Bronchial epithelial cell (primary cell): ENCODE data around the gene PPP2R2B. TPM values are rescaled to one million over a fixed set of nuclear protein-coding genes. Genes with fewer than 3 reads are reported as not detected.

ENCODE experiments used
- DNase-seq: peaks from one replicate; pipeline ENCODE4 v3.0.0-alpha.2; 2010; ENCODE audit warnings: low read depth
- FAIRE-seq: peaks from 2 replicates; lab custom pipeline; 2011; peaks lifted over from hg19 to GRCh38; lab: Jason Lieb, UNC
- H3K27me3 ChIP-seq: 2 replicates; pipeline ENCODE4 v1.5.1; 2011; ENCODE audit warnings: low read length; ENCODE audit not compliant: control insufficient read depth, insufficient read depth
- H3K36me3 ChIP-seq: 2 replicates; pipeline ENCODE4 v1.5.1; 2011; ENCODE audit warnings: low read length; ENCODE audit not compliant: control insufficient read depth, insufficient read depth
- H3K4me3 ChIP-seq: 2 replicates; pipeline ENCODE4 v1.5.1; 2011; ENCODE audit warnings: mild to moderate bottlenecking, low read depth, low read length, control low read depth
- total RNA-seq: library from RNA; depleted of rRNA; stranded (reverse); fragments of >200 nt; gene quantifications from 2 replicates; pipeline ENCODE4 v1.2.1, GENCODE V29; 2014
- TF ChIP-seq, protein P1 (sequence below): IDR thresholded peaks from 2 replicates; pipeline ENCODE4 v1.5.1; 2011; ENCODE audit warnings: mild to moderate bottlenecking, moderate library complexity, low read length, control low read depth, inconsistent platforms; ENCODE audit not compliant: insufficient read depth, severe bottlenecking

The PPP2R2B gene
- total RNA-seq, 1 donor from 2014 or later = under 0.01 TPM

- Histone ChIP-seq H3K4me3 (no peak overlapping the region), H3K36me3 (no peaks in the 10 kb centered on the region), H3K27me3 (no peaks in the 10 kb centered on the region)
- FAIRE-seq = no peak
- TF ChIP-seq, protein P1, sequence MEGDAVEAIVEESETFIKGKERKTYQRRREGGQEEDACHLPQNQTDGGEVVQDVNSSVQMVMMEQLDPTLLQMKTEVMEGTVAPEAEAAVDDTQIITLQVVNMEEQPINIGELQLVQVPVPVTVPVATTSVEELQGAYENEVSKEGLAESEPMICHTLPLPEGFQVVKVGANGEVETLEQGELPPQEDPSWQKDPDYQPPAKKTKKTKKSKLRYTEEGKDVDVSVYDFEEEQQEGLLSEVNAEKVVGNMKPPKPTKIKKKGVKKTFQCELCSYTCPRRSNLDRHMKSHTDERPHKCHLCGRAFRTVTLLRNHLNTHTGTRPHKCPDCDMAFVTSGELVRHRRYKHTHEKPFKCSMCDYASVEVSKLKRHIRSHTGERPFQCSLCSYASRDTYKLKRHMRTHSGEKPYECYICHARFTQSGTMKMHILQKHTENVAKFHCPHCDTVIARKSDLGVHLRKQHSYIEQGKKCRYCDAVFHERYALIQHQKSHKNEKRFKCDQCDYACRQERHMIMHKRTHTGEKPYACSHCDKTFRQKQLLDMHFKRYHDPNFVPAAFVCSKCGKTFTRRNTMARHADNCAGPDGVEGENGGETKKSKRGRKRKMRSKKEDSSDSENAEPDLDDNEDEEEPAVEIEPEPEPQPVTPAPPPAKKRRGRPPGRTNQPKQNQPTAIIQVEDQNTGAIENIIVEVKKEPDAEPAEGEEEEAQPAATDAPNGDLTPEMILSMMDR = no peak
- DNase-seq = no peak
Observed at GRCh38 chr5:146761811-146762210, 116.7 kb downstream of the PPP2R2B start.

DNA sequence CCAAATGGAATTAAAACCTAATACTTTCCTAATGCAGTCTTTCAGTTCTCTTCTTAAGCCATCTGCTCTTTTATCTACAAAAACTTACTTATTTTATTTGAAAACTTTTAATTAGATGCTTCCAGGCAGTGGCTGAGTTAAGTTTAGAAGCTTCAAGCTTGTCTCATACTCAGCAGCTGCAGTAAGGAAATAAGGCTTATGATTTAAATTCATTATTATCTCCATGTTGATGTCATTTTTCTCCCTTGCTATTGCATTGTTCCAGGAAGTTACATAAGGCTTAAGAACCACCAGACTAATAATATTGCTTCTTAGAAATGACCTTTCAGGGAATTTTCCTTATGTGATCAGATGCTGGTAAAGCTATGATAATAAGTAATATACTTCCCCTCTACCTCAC lies 119.6 kb downstream of the PPP2R2B start:
- FAIRE-seq (no peak), DNase-seq (no peak)
- no peaks in the 10 kb centered on the region for H3K27me3 ChIP-seq
- H3K4me3 ChIP-seq = no peak overlapping the region
- H3K36me3 ChIP-seq = no peaks in the 10 kb centered on the region
- TF ChIP-seq, protein P1 = no peak

DNA sequence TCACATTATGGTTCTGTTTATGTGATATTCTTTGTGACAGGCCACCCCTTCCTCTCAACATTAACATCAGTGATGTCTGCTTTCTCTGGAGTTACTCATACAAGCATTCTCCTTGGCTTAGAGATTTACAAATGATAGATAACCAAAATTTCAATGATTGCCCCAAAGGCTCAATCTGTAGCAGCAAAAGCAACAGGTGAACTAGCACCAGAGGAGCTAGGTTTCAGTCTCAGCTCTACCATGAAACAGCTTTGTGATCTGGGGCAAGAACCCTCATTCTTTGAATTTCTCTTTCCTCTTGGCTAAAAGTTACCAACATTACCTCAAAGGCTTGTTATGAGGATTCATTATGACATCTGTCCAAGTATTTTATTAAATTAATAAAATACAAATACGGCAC lies 120.5 kb downstream of the PPP2R2B start:
- TF ChIP-seq, protein P1 = no peak
- Histone ChIP-seq H3K4me3 (no peak overlapping the region), H3K36me3 (no peaks in the 10 kb centered on the region), H3K27me3 (no peaks in the 10 kb centered on the region)
- FAIRE-seq = no peak
- DNase-seq = no peak

DNA sequence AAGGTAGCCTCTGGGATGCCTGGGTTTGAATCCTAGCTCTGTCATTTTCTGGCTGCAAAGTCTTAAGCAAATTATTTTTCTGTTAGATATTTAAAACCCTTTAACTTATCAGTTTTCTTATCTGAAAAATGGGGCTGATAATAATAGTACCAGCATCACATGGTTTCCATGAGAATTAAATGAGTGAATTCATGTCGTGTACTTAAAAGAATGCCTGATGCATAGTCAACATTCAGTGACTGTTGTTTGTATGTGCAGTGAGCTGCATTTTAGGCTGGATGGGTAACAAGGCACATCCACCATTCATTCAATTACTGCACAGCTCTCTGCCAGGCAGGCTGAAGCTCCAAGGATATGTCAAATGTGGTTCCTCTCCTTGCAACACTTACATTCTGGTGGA lies 122.0 kb downstream of the PPP2R2B start:
- TF ChIP-seq, protein P1 = no peak
- no peaks in the 10 kb centered on the region for H3K36me3 ChIP-seq
- no peak for DNase-seq

GRCh38 chr5:146755793-146756192 lies 122.8 kb downstream of the PPP2R2B start:
- Histone ChIP-seq H3K4me3 (no peak overlapping the region), H3K36me3 (no peaks in the 10 kb centered on the region), H3K27me3 (no peaks in the 10 kb centered on the region)
- FAIRE-seq (no peak), DNase-seq (no peak)
- TF ChIP-seq, protein P1 = no peak

More for the DNA sequence above, 122.0 kb downstream of the PPP2R2B start:
- Histone ChIP-seq H3K4me3 (no peak overlapping the region), H3K27me3 (no peaks in the 10 kb centered on the region)
- FAIRE-seq = no peak

- H3K36me3 ChIP-seq = no peaks in the 10 kb centered on the region
- H3K27me3 ChIP-seq = no peaks in the 10 kb centered on the region
- DNase-seq (no peak), FAIRE-seq (no peak)
- TF ChIP-seq, protein P1 = no peak
- H3K4me3 ChIP-seq = no peak overlapping the region
Observed at GRCh38 chr5:146754621-146755020, 123.9 kb downstream of the PPP2R2B start.
